Measurements from ENCODE around the gene WWOX.

DNA sequence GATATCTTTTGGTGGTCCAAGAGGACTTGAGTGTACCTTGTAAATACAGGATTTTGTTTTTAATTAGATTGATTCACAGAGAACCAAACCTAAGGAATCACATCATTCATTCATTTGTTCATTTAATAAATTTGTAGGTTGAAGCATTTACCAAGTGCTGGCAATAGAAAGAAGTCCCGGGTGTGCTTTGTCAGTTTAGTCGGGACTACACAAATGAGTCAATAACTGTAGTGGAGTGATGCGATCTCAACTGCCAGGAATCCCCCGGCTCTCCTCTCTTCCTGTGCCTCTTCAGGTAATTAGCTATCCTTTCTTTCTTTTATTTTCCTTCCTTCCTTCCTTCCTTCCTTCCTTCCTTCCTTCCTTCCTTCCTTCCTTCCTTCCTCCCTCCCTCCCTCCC lies 1.4 kb upstream of the WWOX start:
- TF ChIP-seq, protein P1, sequence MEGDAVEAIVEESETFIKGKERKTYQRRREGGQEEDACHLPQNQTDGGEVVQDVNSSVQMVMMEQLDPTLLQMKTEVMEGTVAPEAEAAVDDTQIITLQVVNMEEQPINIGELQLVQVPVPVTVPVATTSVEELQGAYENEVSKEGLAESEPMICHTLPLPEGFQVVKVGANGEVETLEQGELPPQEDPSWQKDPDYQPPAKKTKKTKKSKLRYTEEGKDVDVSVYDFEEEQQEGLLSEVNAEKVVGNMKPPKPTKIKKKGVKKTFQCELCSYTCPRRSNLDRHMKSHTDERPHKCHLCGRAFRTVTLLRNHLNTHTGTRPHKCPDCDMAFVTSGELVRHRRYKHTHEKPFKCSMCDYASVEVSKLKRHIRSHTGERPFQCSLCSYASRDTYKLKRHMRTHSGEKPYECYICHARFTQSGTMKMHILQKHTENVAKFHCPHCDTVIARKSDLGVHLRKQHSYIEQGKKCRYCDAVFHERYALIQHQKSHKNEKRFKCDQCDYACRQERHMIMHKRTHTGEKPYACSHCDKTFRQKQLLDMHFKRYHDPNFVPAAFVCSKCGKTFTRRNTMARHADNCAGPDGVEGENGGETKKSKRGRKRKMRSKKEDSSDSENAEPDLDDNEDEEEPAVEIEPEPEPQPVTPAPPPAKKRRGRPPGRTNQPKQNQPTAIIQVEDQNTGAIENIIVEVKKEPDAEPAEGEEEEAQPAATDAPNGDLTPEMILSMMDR (conservative IDR thresholded peaks at IDR 0.05) = no peak
- no peak for TF ChIP-seq EZH2 (IDR thresholded peaks at IDR 0.05; ENCODE audit: low read depth)

Measured in PC-9 (cell line).